ENCODE measurements around the gene MAPK8IP2. TPM values are rescaled to one million over a fixed set of nuclear protein-coding genes. Genes with fewer than 3 reads are reported as not detected.

The MAPK8IP2 gene
- polyA plus RNA-seq, 1 experiment: 0.39 TPM

DNA sequence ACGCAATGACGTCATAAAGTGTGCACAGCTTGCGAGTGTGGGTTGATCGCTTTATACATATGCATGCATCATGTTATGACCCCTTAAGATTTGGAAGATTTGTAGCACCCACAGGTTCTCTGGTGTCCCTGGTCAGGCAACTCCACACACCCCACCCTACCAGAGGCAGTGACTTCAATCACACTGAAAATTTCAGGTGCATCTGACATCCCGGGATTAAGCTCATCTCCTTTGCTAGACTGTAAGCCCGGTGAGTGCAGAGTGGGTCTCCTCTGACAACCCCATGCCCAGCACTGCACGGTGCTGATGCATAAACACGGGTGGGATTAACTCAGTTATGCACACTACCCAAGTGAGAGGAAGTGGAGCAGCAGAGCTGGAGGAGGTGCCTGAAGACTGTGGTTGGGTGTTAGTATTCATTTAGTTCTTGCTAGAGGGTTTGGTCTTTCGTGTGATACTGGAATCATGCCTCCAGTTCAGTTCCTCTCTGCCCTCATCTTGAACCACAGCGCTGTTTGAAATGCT lies 20.8 kb downstream of the MAPK8IP2 start:
- TF ChIP-seq, protein P1, sequence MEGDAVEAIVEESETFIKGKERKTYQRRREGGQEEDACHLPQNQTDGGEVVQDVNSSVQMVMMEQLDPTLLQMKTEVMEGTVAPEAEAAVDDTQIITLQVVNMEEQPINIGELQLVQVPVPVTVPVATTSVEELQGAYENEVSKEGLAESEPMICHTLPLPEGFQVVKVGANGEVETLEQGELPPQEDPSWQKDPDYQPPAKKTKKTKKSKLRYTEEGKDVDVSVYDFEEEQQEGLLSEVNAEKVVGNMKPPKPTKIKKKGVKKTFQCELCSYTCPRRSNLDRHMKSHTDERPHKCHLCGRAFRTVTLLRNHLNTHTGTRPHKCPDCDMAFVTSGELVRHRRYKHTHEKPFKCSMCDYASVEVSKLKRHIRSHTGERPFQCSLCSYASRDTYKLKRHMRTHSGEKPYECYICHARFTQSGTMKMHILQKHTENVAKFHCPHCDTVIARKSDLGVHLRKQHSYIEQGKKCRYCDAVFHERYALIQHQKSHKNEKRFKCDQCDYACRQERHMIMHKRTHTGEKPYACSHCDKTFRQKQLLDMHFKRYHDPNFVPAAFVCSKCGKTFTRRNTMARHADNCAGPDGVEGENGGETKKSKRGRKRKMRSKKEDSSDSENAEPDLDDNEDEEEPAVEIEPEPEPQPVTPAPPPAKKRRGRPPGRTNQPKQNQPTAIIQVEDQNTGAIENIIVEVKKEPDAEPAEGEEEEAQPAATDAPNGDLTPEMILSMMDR (IDR thresholded peaks at IDR 0.05; ENCODE audit: insufficient read depth, low read depth, low read length): no peak
- Histone ChIP-seq H3K36me3 (ENCODE audit: control insufficient read depth, insufficient read depth, low read length) (peaks cover 6% of the 10 kb centered on the region), H3K27me3 (ENCODE audit: control insufficient read depth, insufficient read depth, low read length) (peaks cover 5% of the 10 kb centered on the region), H3K4me3 (ENCODE audit: low read depth, low read length) (no peak overlapping the region)
- ChIA-PET POLR2A (no interaction called here), CTCF (interaction anchor here (1.0 to 3.2 kb wide), 21 partner anchors 9 to 370 kb away, joined by 3 to 14 read pairs (median 4); partner anchors contain the start of genes HDAC10, KLHDC7B and SCO2)
- no peak for DNase-seq (ENCODE audit: low read depth)

GRCh38 chr22:50621948-50622722 lies 21.5 kb downstream of the MAPK8IP2 start:
- ChIA-PET POLR2A (no interaction called here), CTCF (interaction anchor here (0.8 to 3.2 kb wide), 8 partner anchors 8 to 223 kb away, joined by 3 to 14 read pairs (median 4); partner anchors contain the start of gene SCO2)
- no peak overlapping the region for H3K4me3 ChIP-seq (ENCODE audit: low read depth, low read length)
- H3K36me3 ChIP-seq (ENCODE audit: control insufficient read depth, insufficient read depth, low read length): peaks cover 6% of the 10 kb centered on the region
- DNase-seq (ENCODE audit: low read depth): no peak
- TF ChIP-seq, protein P1 (IDR thresholded peaks at IDR 0.05; ENCODE audit: insufficient read depth, low read depth, low read length): 0 out of 2 replicates have a peak, but pooled peaks have one; percentile 25
- H3K27me3 ChIP-seq (ENCODE audit: control insufficient read depth, insufficient read depth, low read length): peaks cover 5% of the 10 kb centered on the region

- CTCF ChIA-PET: interaction anchor here (0.8 to 1.6 kb wide), 3 partner anchors 58 to 223 kb away, joined by 3 read pairs; no protein-coding TSS in a partner anchor
- POLR2A ChIA-PET: no interaction called here
- no peak overlapping the region for H3K4me3 ChIP-seq (ENCODE audit: low read depth, low read length)
- DNase-seq (ENCODE audit: low read depth): no peak
- TF ChIP-seq, protein P1 (IDR thresholded peaks at IDR 0.05; ENCODE audit: insufficient read depth, low read depth, low read length): no peak
- peaks cover 5% of the 10 kb centered on the region for H3K27me3 ChIP-seq (ENCODE audit: control insufficient read depth, insufficient read depth, low read length)
- H3K36me3 ChIP-seq (ENCODE audit: control insufficient read depth, insufficient read depth, low read length): peaks cover 6% of the 10 kb centered on the region
Measured at GRCh38 chr22:50622723-50623327, 22.2 kb downstream of the MAPK8IP2 start.

- ChIA-PET CTCF (no interaction called here), POLR2A (no interaction called here)
- Histone ChIP-seq H3K36me3 (ENCODE audit: control insufficient read depth, insufficient read depth, low read length) (peaks cover 6% of the 10 kb centered on the region), H3K27me3 (ENCODE audit: control insufficient read depth, insufficient read depth, low read length) (peaks cover 5% of the 10 kb centered on the region), H3K4me3 (ENCODE audit: low read depth, low read length) (no peak overlapping the region)
- no peak for DNase-seq (ENCODE audit: low read depth)
- TF ChIP-seq, protein P1 (IDR thresholded peaks at IDR 0.05; ENCODE audit: insufficient read depth, low read depth, low read length): no peak
Measured at GRCh38 chr22:50624347-50625130, 23.9 kb downstream of the MAPK8IP2 start.

Data from BJ (cell line).